Upper lobe of left lung (tissue), 4 donors: ENCODE results near the gene FBXW7.

Experiments
- CTCF ChIP-seq, 6 experiments: fragments of 450-650 bp in 4 of 6; fragments of 200-600 bp in 2 of 6; sonication (generic) in 2 of 6; IDR thresholded peaks; one replicate each; pipeline ENCODE4 v1.5.1; 2016 to 2019; ENCODE audit warnings: antibody characterized with exemption in 6 of 6
- POLR2AphosphoS5 ChIP-seq, 2 donors: sonication (generic); formaldehyde crosslinking; IDR thresholded peaks; one replicate each; pipeline ENCODE4 v1.5.1; 2017; ENCODE audit warnings: antibody characterized with exemption in 2 of 2

GRCh38 chr4:152468408-152468807, 67.5 kb downstream of the FBXW7 start:
- no peak for TF ChIP-seq CTCF (IDR thresholded peaks at IDR 0.05)
- no peak for TF ChIP-seq POLR2AphosphoS5 (IDR thresholded peaks at IDR 0.05)
